Neural crest cell (in vitro differentiated cells): ENCODE measurements around the gene CPT1C. TPM values are rescaled to one million over a fixed set of nuclear protein-coding genes. Genes with fewer than 3 reads are reported as not detected.

ENCODE experiments used
- DNase-seq: peaks from one replicate; pipeline ENCODE4 v3.0.0; 2021; ENCODE audit warnings: low read depth, mixed read lengths, low spot score
- H3K27ac Mint-ChIP-seq: one replicate; pipeline ENCODE4 v1.8.0; 2021; ENCODE audit warnings: mild to moderate bottlenecking, mixed read lengths; ENCODE audit not compliant: unreplicated experiment
- H3K27me3 Mint-ChIP-seq: 2 replicates; pipeline ENCODE4 v1.8.0; 2021; ENCODE audit warnings: low read depth, mild to moderate bottlenecking, mixed read lengths
- H3K36me3 Mint-ChIP-seq: 2 replicates; pipeline ENCODE4 v1.8.0; 2021; ENCODE audit warnings: low read depth, mild to moderate bottlenecking, mixed read lengths
- H3K4me1 Mint-ChIP-seq: 2 replicates; pipeline ENCODE4 v1.8.0; 2021; ENCODE audit warnings: mixed read lengths
- H3K4me3 Mint-ChIP-seq: one replicate; pipeline ENCODE4 v1.8.0; 2021; ENCODE audit warnings: mild to moderate bottlenecking, mixed read lengths
- H3K9me3 Mint-ChIP-seq: 2 replicates; pipeline ENCODE4 v1.8.0; 2021; ENCODE audit warnings: mixed read lengths
- microRNA-seq: library from miRNA; unstranded; fragments of <30 nt; microRNA quantifications from one replicate; pipeline ENCODE4, GENCODE V29; 2020
- total RNA-seq: library from RNA; stranded (reverse); gene quantifications from 2 replicates; pipeline ENCODE4 v1.2.1, GENCODE V29; 2021
- TF ChIP-seq, protein P1 (sequence below): fragments of 200-600 bp; sonication (generic); conservative IDR thresholded peaks from 2 replicates; pipeline ENCODE4 v1.5.0; 2021; ENCODE audit warnings: antibody characterized with exemption, mild to moderate bottlenecking

Gene CPT1C
- total RNA-seq, 1 donor from 2014 or later, result 87.7 TPM

DNA sequence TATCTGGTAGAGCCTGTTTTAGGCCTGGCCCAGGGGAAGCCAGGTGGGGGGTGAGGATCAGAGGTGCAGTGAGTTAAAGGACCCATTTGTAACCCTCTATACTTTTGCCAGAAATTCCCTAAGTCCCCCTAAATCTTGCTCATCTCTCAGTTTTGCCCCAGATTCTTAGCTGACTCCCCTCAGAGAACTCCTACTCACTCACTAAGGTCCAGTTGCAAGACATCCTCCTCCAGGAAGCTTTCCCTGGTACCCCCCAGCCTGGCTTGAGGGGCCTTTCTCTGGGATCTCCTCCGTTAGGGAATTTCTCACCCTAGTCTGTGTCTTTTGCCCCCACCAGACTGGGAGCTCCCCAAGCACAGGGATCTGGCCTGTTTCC, 70.3 kb downstream of the CPT1C start:
- H3K36me3 Mint-ChIP-seq, result no peaks in the 10 kb centered on the region
- H3K27me3 Mint-ChIP-seq, result peaks cover 16% of the 10 kb centered on the region
- H3K4me1 Mint-ChIP-seq, result peaks cover 9% of the 10 kb centered on the region
- no peak for DNase-seq
- peak overlapping the region; percentile 28 for H3K27ac Mint-ChIP-seq
- no peak overlapping the region for H3K4me3 Mint-ChIP-seq
- no peaks in the 10 kb centered on the region for H3K9me3 Mint-ChIP-seq
- TF ChIP-seq, protein P1, sequence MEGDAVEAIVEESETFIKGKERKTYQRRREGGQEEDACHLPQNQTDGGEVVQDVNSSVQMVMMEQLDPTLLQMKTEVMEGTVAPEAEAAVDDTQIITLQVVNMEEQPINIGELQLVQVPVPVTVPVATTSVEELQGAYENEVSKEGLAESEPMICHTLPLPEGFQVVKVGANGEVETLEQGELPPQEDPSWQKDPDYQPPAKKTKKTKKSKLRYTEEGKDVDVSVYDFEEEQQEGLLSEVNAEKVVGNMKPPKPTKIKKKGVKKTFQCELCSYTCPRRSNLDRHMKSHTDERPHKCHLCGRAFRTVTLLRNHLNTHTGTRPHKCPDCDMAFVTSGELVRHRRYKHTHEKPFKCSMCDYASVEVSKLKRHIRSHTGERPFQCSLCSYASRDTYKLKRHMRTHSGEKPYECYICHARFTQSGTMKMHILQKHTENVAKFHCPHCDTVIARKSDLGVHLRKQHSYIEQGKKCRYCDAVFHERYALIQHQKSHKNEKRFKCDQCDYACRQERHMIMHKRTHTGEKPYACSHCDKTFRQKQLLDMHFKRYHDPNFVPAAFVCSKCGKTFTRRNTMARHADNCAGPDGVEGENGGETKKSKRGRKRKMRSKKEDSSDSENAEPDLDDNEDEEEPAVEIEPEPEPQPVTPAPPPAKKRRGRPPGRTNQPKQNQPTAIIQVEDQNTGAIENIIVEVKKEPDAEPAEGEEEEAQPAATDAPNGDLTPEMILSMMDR, result no peak

DNA sequence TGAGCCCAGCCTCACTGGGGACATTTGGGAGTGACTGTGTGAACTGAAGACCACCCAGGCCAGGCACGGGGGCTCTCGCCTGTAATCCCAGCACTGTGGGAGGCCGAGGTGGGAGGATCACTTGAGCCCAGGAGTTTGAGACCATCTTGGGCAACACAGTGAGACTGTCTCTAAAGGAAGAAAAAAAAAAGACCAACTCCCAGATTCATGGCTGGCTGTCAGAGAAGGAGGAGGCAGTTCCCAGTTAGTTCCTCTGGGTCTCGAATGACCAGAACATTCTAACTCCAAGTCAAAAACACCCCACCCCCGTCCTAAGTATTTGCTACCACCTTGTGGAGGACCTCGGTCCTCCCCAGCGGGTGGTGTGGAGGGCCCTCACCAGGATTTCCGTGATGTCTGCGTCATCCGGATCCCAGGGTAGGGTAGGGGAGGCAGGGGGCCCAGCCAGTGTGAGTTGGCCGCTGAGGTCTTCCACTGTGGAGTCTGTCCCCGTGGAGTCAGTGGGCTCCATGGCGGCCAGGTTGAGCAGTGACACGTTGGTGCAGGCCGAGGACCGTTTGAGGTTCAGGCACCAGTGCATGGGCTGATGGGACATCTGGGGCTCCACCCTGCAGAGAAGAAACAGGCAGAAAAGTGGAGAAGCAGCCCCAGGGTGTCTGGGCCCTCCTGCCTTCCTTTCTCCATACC, 70.9 kb downstream of the CPT1C start:
- TF ChIP-seq, protein P1, result no peak
- H3K27ac Mint-ChIP-seq, result no peak overlapping the region
- H3K9me3 Mint-ChIP-seq, result no peaks in the 10 kb centered on the region
- peaks cover 12% of the 10 kb centered on the region for H3K4me1 Mint-ChIP-seq
- H3K27me3 Mint-ChIP-seq, result peaks cover 16% of the 10 kb centered on the region
- DNase-seq, result no peak
- H3K36me3 Mint-ChIP-seq, result no peaks in the 10 kb centered on the region
- no peak overlapping the region for H3K4me3 Mint-ChIP-seq

DNA sequence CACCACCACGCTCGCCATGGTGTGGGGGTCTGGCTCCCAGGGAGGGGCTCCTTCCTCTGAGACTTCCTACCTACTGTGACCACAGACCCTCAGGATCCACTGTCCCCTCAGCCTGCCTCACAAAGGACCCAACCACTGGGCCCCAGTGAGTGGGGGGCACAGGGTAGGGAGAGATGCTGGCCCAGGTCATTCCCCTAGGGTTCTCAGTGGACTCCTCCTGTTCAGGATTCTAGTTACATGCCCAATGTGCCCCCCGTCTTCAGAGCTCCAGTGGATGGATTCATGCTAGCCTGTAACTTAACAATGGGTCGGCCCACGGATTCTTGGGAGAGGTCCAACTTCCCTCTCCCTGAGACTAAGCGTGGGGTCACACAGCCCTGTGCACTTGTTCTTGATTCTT, 72.3 kb downstream of the CPT1C start, which contains the start of gene TSKS:
Gene TSKS, minus strand, starts transcription at position 77 of the 400 bp plus-strand sequence. Its CDS starts 59 bp downstream, at position 18.
- Mint-ChIP-seq H3K4me1 (peaks cover 23% of the 10 kb centered on the region), H3K27ac (no peak within 1 kb of the TSS), H3K36me3 (no peaks in the 10 kb centered on the region), H3K27me3 (peaks cover 6% of the 10 kb centered on the region), H3K4me3 (no peak within 1 kb of the TSS), H3K9me3 (no peaks in the 10 kb centered on the region)
- TF ChIP-seq, protein P1, result no peak
- no peak for DNase-seq

Small RNA genes lying within 50 kb of the gene (microRNA-seq; reads per million reads assigned to microRNA genes)
- 7.1 reads per million, percentile 8 among the genes with 10 or more reads in this experiment for gene MIR5088

Other genes starting within 250 kb of the CPT1C start
- gene SLC17A7, start 249.6 kb upstream of the CPT1C start, total RNA-seq, result 0.23 TPM in 1 of 2 replicates, not detected in the other
- gene PIH1D1, start 239.3 kb upstream of the CPT1C start, total RNA-seq, result 104 and 110 TPM in 2 replicates
- gene ALDH16A1, start 237.9 kb upstream of the CPT1C start, total RNA-seq, result 51.9 and 52.7 TPM in 2 replicates
- gene FLT3LG, start 216.9 kb upstream of the CPT1C start, total RNA-seq, result 0.89 and 1.0 TPM in 2 replicates
- 2,983 and 3,026 TPM in 2 replicates for gene RPL13A, start 203.5 kb upstream of the CPT1C start, total RNA-seq
- gene RPS11, start 194.7 kb upstream of the CPT1C start, total RNA-seq, result 2,365 and 2,591 TPM in 2 replicates
- gene FCGRT, start 178.5 kb upstream of the CPT1C start, total RNA-seq, result 24.9 and 27.5 TPM in 2 replicates
- 7.7 and 8.8 TPM in 2 replicates for gene RCN3, start 163.1 kb upstream of the CPT1C start, total RNA-seq
- gene NOSIP, start 110.6 kb upstream of the CPT1C start, total RNA-seq, result 70.2 and 74.1 TPM in 2 replicates
- 1.0 and 1.3 TPM in 2 replicates for gene PRRG2, start 109.8 kb upstream of the CPT1C start, total RNA-seq
- 51.7 and 53.7 TPM in 2 replicates for gene PRR12, start 99.9 kb upstream of the CPT1C start, total RNA-seq
- 1.2 and 2.3 TPM in 2 replicates for gene RRAS, start 51.0 kb upstream of the CPT1C start, total RNA-seq
- 89.6 and 91.9 TPM in 2 replicates for gene SCAF1, start 48.9 kb upstream of the CPT1C start, total RNA-seq
- 70.0 and 76.0 TPM in 2 replicates for gene IRF3, start 25.3 kb upstream of the CPT1C start, total RNA-seq
- 92.4 and 99.5 TPM in 2 replicates for gene BCL2L12, start 25.2 kb upstream of the CPT1C start, total RNA-seq
- gene PRMT1, start 13.8 kb upstream of the CPT1C start, total RNA-seq, result 454 and 470 TPM in 2 replicates
- gene ADM5, start 1.5 kb upstream of the CPT1C start, total RNA-seq, result 11.8 TPM in 2 replicates
- gene TSKS, start 72.2 kb downstream of the CPT1C start, total RNA-seq, result not detected in 2 replicates
- 96.7 and 102 TPM in 2 replicates for gene AP2A1, start 75.9 kb downstream of the CPT1C start, total RNA-seq
- gene FUZ, start 122.2 kb downstream of the CPT1C start, total RNA-seq, result 37.5 and 38.0 TPM in 2 replicates
- 80.8 and 85.4 TPM in 2 replicates for gene MED25, start 127.2 kb downstream of the CPT1C start, total RNA-seq
- 453 and 466 TPM in 2 replicates for gene PTOV1, start 160.0 kb downstream of the CPT1C start, total RNA-seq
- gene PNKP, start 176.5 kb downstream of the CPT1C start, total RNA-seq, result 131 and 135 TPM in 2 replicates
- 38.6 and 39.6 TPM in 2 replicates for gene AKT1S1, start 186.2 kb downstream of the CPT1C start, total RNA-seq
- gene TBC1D17, start 186.6 kb downstream of the CPT1C start, total RNA-seq, result 30.5 and 34.5 TPM in 2 replicates
- gene IL4I1, start 205.8 kb downstream of the CPT1C start, total RNA-seq, result 0.12 and 0.41 TPM in 2 replicates
- gene ATF5, start 238.1 kb downstream of the CPT1C start, total RNA-seq, result 23.4 and 24.2 TPM in 2 replicates
- 127 and 141 TPM in 2 replicates for gene NUP62, start 238.4 kb downstream of the CPT1C start, total RNA-seq